Spleen (tissue), 7 donors: Measurements from ENCODE around the gene PHETA1.

ENCODE experiments used
- POLR2A ChIP-seq, 3 donors: fragments of 450-650 bp; IDR thresholded peaks; one replicate each; pipeline ENCODE4 v1.5.1; 2017; ENCODE audit warnings: antibody characterized with exemption in 3 of 3, mild to moderate bottlenecking in 1 of 3
- TF ChIP-seq, protein P1 (sequence below), 11 experiments: fragments of 200-600 bp in 7 of 11; fragments of 450-650 bp in 4 of 11; sonication (generic) in 4 of 11; IDR thresholded peaks in 8 of 11; conservative IDR thresholded peaks in 3 of 11; 1 replicate in 7 of 11; 2 replicates in 4 of 11; pipeline versions ENCODE4 v1.4.0 to v1.8.0; 2016 to 2021; ENCODE audit warnings: antibody characterized with exemption in 11 of 11, inconsistent platforms in 4 of 11, mild to moderate bottlenecking in 1 of 11
- donor health status: DM: no; HTN: no; CAD: no; lungs with moderate emphysema.
- donor health status: DM: no; HTN: no; CAD: no.
- donor health status: DM: no; HTN: no; CAD: no.

DNA sequence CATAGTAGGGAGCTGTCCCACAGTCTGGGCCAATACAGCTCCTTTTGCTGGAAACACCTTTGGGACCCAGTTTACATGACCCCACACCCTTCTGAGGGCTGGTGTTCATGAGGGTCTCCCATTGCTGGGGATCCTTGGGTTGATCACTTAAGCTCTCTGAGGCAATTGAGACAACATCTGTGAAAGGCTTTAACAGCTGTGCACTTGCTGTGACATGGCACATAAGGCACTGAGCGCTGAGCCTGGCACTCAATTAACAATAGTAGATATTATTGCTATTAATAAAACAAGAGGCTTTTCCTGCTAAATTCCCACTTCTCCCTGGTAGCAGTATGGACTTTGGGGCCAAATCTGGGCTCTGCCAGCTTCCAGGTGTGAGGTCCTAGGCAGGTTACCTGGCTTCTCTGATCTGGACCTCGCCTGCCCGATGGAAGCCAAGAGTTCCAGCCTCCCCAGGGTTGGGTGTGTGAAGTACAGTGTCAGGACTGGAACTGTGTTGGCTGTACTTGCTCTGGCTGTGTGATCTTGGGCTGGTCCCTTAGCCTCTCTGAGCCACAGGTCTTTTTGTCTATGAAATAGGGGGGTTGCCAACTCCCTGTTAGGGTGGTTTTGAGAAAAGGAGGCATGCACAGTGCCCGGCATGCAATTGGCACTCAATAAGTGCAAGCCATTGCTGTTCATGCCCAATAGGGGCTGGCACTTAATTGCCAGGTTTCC is 39.9 kb upstream of the PHETA1 start:
- TF ChIP-seq, protein P1, sequence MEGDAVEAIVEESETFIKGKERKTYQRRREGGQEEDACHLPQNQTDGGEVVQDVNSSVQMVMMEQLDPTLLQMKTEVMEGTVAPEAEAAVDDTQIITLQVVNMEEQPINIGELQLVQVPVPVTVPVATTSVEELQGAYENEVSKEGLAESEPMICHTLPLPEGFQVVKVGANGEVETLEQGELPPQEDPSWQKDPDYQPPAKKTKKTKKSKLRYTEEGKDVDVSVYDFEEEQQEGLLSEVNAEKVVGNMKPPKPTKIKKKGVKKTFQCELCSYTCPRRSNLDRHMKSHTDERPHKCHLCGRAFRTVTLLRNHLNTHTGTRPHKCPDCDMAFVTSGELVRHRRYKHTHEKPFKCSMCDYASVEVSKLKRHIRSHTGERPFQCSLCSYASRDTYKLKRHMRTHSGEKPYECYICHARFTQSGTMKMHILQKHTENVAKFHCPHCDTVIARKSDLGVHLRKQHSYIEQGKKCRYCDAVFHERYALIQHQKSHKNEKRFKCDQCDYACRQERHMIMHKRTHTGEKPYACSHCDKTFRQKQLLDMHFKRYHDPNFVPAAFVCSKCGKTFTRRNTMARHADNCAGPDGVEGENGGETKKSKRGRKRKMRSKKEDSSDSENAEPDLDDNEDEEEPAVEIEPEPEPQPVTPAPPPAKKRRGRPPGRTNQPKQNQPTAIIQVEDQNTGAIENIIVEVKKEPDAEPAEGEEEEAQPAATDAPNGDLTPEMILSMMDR (IDR thresholded peaks at IDR 0.05 in 8 of 11, conservative IDR thresholded peaks at IDR 0.05 in 3 of 11) = no peak
- TF ChIP-seq POLR2A (IDR thresholded peaks at IDR 0.05) = no peak
